PC-3 (cell line): ENCODE data around the gene FOSL1. TPM values are rescaled to one million over a fixed set of nuclear protein-coding genes. Genes with fewer than 3 reads are reported as not detected.
A peak's percentile ranks its signal among the peaks of the same experiment; 100 is the strongest.

Experiments
- ATAC-seq: fragments of 200-7000 bp; cut with Tn5 transposase; 2 replicates; pipeline ENCODE4 v1.9.1; 2020; ENCODE audit warnings: mild to moderate bottlenecking, moderate library complexity
- BruUV-seq: library from RNA; stranded (reverse); fragments of 400-500 nt; replicated peaks from 2 replicates; lab custom pipeline; 2021; lab: Mats Ljungman, UMichigan
- CTCF ChIA-PET: fragments of 300-600 bp; sonication (Branson Sonifier 250); formaldehyde crosslinking; loops from one replicate; lab custom pipeline; 2022; ENCODE audit warnings: antibody characterized with exemption; lab: Charles Lee
- POLR2A ChIA-PET: fragments of 300-600 bp; sonication (Branson Sonifier 250); formaldehyde crosslinking; loops from one replicate; lab custom pipeline; 2022; ENCODE audit warnings: antibody characterized with exemption; ENCODE audit not compliant: unreplicated experiment; lab: Charles Lee
- DNase-seq: peaks from one replicate; pipeline ENCODE4 v3.0.0-alpha.2; 2015
- H2AFZ ChIP-seq: fragments of 300-600 bp; sonication (generic); 2 replicates; pipeline ENCODE4 v1.6.0; 2016; ENCODE audit warnings: antibody characterized with exemption, low read length
- H3F3A ChIP-seq: fragments of 300-600 bp; sonication (generic); one replicate; pipeline ENCODE4 v1.6.0; 2017; ENCODE audit warnings: antibody characterized with exemption, low read length, control low read depth, mild to moderate bottlenecking; ENCODE audit not compliant: unreplicated experiment
- H3K27ac ChIP-seq: fragments of 300-600 bp; sonication (generic); 2 replicates; pipeline ENCODE4 v1.5.1; 2016; ENCODE audit warnings: mild to moderate bottlenecking, low read length
- H3K27me3 ChIP-seq: fragments of 300-600 bp; sonication (generic); 2 replicates; pipeline ENCODE4 v1.6.1; 2016; ENCODE audit warnings: low read length, mixed read lengths
- H3K36me3 ChIP-seq: fragments of 300-600 bp; sonication (generic); 2 replicates; pipeline ENCODE4 v1.6.1; 2016; ENCODE audit warnings: low read depth, mixed run types, low read length, mixed read lengths
- H3K4me1 ChIP-seq: fragments of 300-600 bp; sonication (generic); 2 replicates; pipeline ENCODE4 v1.5.1; 2016; ENCODE audit warnings: low read length; ENCODE audit not compliant: insufficient read depth
- H3K4me2 ChIP-seq: fragments of 300-600 bp; sonication (generic); 2 replicates; pipeline ENCODE4 v1.6.0; 2016; ENCODE audit warnings: low read length
- H3K4me3 ChIP-seq: fragments of 300-600 bp; sonication (generic); 2 replicates; pipeline ENCODE4 v1.5.1; 2016; ENCODE audit warnings: mild to moderate bottlenecking, low read length, mixed read lengths
- H3K79me2 ChIP-seq: fragments of 300-600 bp; sonication (generic); 2 replicates; pipeline ENCODE4 v1.6.1; 2017; ENCODE audit warnings: low read length, mixed read lengths
- H3K9ac ChIP-seq: fragments of 300-600 bp; sonication (generic); 2 replicates; pipeline ENCODE4 v1.6.0; 2016; ENCODE audit warnings: mild to moderate bottlenecking, low read length
- H3K9me2 ChIP-seq: fragments of 300-600 bp; sonication (generic); replicated peaks from 2 replicates; pipeline ENCODE4 v1.6.1; 2016; ENCODE audit warnings: mixed run types, low read length, mixed read lengths
- H3K9me3 ChIP-seq: fragments of 300-600 bp; sonication (generic); 2 replicates; pipeline ENCODE4 v1.6.1; 2016; ENCODE audit warnings: low read length, mixed read lengths
- H4K20me1 ChIP-seq: fragments of 300-600 bp; sonication (generic); 2 replicates; pipeline ENCODE4 v1.6.1; 2016; ENCODE audit warnings: low read length, mixed read lengths
- EZH2 ChIP-seq: fragments of 300-600 bp; sonication (generic); IDR thresholded peaks from one replicate; pipeline ENCODE4 v1.6.1; 2017; ENCODE audit warnings: antibody characterized with exemption, mild to moderate bottlenecking, low read length; ENCODE audit not compliant: unreplicated experiment
- EZH2phosphoT487 ChIP-seq: fragments of 300-600 bp; sonication (generic); IDR thresholded peaks from 2 replicates; pipeline ENCODE4 v1.6.1; 2018; ENCODE audit warnings: mild to moderate bottlenecking, antibody characterized with exemption, low read length, borderline replicate concordance
- intact Hi-C: fragments of 100-400 bp; cut with micrococcal nuclease; formaldehyde crosslinking; loops from 2 replicates; pipeline ENCODE4 v1.9.0; 2023
- total RNA-seq: library from RNA; depleted of rRNA; stranded (reverse); fragments of >200 nt; gene quantifications from 2 replicates; pipeline ENCODE4 v1.2.3, GENCODE V29; 2014
- TF ChIP-seq, protein P1 (sequence below): fragments of 300-600 bp; sonication (generic); conservative IDR thresholded peaks from 2 replicates; pipeline ENCODE4 v1.5.1; 2017; ENCODE audit warnings: antibody characterized with exemption, low read depth, mild to moderate bottlenecking, low read length

The FOSL1 gene
- total RNA-seq, 1 experiment from 2014 or later = 656 TPM

DNA sequence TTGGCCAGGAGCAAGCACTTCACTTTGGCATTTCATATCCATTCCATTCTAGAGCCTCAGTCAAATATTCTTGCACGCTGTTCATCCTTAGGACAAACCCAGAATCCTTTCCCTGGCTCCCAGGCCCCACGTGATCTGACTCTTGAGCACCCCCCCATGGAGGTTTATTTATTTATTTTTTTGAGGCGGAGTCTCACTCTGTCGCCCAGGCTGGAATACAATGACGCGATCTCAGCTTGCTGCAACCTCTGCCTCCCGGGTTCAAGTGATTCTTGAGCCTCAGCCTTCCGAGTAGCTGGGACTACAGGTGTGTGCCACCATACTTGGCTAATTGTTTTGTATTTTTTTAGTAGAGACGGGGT, 32.4 kb upstream of the FOSL1 start:
- DNase-seq = peak; percentile 42
- no peak overlapping the region for H3K9ac ChIP-seq
- CTCF ChIA-PET = interaction anchor here (0.7 to 1.5 kb wide), 2 partner anchors 45 to 48 kb away, joined by 3 to 14 read pairs; partner anchors contain the start of gene FIBP

DNA sequence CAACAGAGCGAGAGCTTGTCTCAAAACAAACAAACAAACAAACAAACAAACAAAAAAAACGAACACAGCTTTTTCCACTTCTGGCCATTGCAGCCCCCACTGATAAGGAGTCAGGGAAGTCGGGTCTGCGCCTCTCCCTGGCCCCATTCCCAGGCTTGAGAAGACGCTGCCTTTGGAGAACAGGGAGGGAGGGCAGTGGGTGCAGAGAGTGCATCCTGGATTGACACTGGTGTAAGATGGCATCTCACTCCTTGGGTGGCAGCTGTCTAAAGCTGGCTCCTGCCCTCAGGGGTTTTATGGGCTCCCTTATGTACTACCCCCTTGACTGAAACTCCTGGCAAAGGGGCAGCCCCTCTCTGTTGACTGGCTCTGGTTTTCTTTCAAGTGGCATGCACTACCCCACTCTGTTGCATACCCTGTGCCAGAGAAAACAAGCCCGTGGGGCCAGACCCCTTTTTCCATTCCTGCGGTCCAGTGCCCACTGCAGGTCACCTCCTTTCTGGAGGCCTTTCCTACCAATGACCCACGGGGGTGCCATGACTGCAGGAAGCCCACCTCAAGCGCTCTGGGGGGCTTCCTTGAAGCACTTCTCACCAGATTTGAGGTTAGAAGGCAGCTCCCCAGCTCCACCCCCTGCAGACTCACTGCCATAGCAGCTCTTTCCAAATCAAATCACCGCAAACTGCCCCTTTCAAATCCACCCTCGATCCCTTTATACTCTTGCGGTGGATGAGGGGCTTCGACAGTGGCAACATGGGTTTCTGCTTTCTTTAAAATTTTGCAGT, 31.8 kb upstream of the FOSL1 start:
- H3K27ac ChIP-seq = no peak overlapping the region
- no TSS peak for BruUV-seq
- H3K9ac ChIP-seq = no peak overlapping the region
- DNase-seq = no peak
- H3K36me3 ChIP-seq = no peaks in the 10 kb centered on the region
- ChIA-PET POLR2A (interaction anchor here (0.5 kb wide), 1 partner anchor 41 kb away, joined by 3 read pairs; no protein-coding TSS in a partner anchor), CTCF (interaction anchor here (0.6 to 1.5 kb wide), 3 partner anchors 44 to 85 kb away, joined by 3 to 14 read pairs (median 4); partner anchors contain the start of gene FIBP)
- no peaks in the 10 kb centered on the region for H3K9me3 ChIP-seq
- H3K79me2 ChIP-seq = no peaks in the 10 kb centered on the region
- TF ChIP-seq EZH2phosphoT487 (no peak), EZH2 (no peak)
- TF ChIP-seq, protein P1, sequence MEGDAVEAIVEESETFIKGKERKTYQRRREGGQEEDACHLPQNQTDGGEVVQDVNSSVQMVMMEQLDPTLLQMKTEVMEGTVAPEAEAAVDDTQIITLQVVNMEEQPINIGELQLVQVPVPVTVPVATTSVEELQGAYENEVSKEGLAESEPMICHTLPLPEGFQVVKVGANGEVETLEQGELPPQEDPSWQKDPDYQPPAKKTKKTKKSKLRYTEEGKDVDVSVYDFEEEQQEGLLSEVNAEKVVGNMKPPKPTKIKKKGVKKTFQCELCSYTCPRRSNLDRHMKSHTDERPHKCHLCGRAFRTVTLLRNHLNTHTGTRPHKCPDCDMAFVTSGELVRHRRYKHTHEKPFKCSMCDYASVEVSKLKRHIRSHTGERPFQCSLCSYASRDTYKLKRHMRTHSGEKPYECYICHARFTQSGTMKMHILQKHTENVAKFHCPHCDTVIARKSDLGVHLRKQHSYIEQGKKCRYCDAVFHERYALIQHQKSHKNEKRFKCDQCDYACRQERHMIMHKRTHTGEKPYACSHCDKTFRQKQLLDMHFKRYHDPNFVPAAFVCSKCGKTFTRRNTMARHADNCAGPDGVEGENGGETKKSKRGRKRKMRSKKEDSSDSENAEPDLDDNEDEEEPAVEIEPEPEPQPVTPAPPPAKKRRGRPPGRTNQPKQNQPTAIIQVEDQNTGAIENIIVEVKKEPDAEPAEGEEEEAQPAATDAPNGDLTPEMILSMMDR = no peak
- no peak overlapping the region for H3K4me3 ChIP-seq
- no peaks in the 10 kb centered on the region for H3K9me2 ChIP-seq
- H3K27me3 ChIP-seq = no peaks in the 10 kb centered on the region
- peak; percentile 27 for ATAC-seq
- H3K4me1 ChIP-seq = no peaks in the 10 kb centered on the region
- no peak overlapping the region for H3K4me2 ChIP-seq
- H4K20me1 ChIP-seq = no peaks in the 10 kb centered on the region
- no peak overlapping the region for H2AFZ ChIP-seq
- H3F3A ChIP-seq = no peaks in the 10 kb centered on the region
- intact Hi-C loops = no loop called here

More for the DNA sequence above, 32.4 kb upstream of the FOSL1 start:
- Histone ChIP-seq H3K27ac (no peak overlapping the region), H3K79me2 (no peaks in the 10 kb centered on the region), H3K4me3 (no peak overlapping the region), H3K9me3 (no peaks in the 10 kb centered on the region), H2AFZ (no peak overlapping the region), H4K20me1 (no peaks in the 10 kb centered on the region), H3F3A (no peaks in the 10 kb centered on the region), H3K4me1 (no peaks in the 10 kb centered on the region), H3K36me3 (no peaks in the 10 kb centered on the region), H3K27me3 (no peaks in the 10 kb centered on the region), H3K4me2 (no peak overlapping the region), H3K9me2 (no peaks in the 10 kb centered on the region)
- BruUV-seq = no TSS peak
- no peak for ATAC-seq
- intact Hi-C loops = no loop called here
- POLR2A ChIA-PET = no interaction called here
- TF ChIP-seq EZH2phosphoT487 = no peak
- TF ChIP-seq EZH2 = no peak
- TF ChIP-seq, protein P1 = no peak; the same call in 1 of the 2 replicates

DNA sequence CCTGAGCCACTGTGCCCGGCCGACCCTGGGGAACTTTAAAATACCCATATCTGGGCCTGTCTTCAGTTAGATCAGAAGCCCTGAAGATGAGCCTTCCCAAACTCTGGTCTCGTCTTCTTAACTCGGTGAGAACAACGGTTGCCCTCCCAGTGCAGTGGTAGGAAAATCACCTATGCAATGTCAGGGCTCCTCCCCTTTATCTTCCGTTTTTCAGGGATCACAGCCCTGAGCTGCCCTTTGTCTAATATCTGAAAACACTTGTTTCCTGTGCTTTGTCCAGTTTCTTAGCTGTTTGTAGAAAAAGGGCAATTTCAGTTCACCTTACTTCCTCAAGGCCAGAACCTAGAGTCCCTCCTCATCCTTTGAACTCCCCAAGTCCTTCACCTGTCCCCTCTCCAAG, 28.5 kb upstream of the FOSL1 start:
- H4K20me1 ChIP-seq = no peaks in the 10 kb centered on the region
- no peak for DNase-seq
- no peaks in the 10 kb centered on the region for H3K4me1 ChIP-seq
- H3K4me3 ChIP-seq = no peak overlapping the region
- no peaks in the 10 kb centered on the region for H3K79me2 ChIP-seq
- ChIA-PET CTCF (no interaction called here), POLR2A (no interaction called here)
- H3K4me2 ChIP-seq = no peak overlapping the region
- TF ChIP-seq, protein P1 = no peak
- TF ChIP-seq EZH2 (no peak), EZH2phosphoT487 (no peak)
- H3K9me2 ChIP-seq = no peaks in the 10 kb centered on the region
- H3K27me3 ChIP-seq = no peaks in the 10 kb centered on the region
- H3K36me3 ChIP-seq = no peaks in the 10 kb centered on the region
- no TSS peak for BruUV-seq
- no peaks in the 10 kb centered on the region for H3F3A ChIP-seq
- H2AFZ ChIP-seq = no peak overlapping the region
- H3K9ac ChIP-seq = no peak overlapping the region
- H3K27ac ChIP-seq = no peak overlapping the region
- H3K9me3 ChIP-seq = no peaks in the 10 kb centered on the region
- no peak for ATAC-seq
- intact Hi-C loops = no loop called here
